Measurements from ENCODE around the gene SYK. TPM values are rescaled to one million over a fixed set of nuclear protein-coding genes. Genes with fewer than 3 reads are reported as not detected.

The SYK gene
- total and polyA plus RNA-seq, 2 donors (not counting 1 experiment from before 2014, with no cell fraction given), result 60.3 to 242 TPM

DNA sequence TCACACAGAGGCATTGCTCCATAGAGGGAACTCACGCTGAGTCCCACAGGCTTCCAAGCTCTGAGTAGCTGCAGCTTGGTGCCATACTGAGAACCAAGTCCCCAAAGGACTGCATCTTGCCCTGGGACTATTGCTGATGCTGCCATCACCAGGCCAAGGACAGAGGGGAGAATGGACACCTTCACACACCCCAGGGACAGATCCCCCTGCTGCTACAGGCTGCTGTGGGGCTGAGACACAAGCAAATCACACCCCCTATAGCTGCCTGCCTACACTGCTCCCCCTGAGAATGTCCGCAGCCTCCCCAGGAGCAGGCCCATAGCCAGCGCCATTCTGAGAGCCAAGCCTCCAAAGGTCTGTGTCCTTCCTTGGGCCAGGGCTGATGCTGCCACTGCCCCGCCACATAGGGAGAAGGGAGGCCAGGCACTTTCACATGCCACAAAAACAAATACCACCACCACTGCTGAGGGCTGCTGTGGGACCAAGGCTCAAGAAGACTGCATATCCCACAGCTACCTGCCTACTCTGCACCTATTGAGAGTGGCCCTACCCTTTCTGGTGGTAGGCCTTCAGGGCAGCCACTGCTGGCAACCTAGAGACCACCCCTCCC is 81.5 kb downstream of the SYK start:
- POLR2A ChIA-PET, result no interaction called here
- WGBS (ENCODE audit: insufficient coverage), result 98% methylated on average over 4 of the region's 4 CpGs
- H3K36me3 ChIP-seq (replicated peaks in 1 of 2; ENCODE audit: control extremely low read depth in 1 of 2, control insufficient read depth in 1 of 2, extremely low read depth in 1 of 2, insufficient read depth in 2 of 2, low read length in 1 of 2), result peaks cover 10 to 75% of the 10 kb centered on the region in 2 experiments

DNA sequence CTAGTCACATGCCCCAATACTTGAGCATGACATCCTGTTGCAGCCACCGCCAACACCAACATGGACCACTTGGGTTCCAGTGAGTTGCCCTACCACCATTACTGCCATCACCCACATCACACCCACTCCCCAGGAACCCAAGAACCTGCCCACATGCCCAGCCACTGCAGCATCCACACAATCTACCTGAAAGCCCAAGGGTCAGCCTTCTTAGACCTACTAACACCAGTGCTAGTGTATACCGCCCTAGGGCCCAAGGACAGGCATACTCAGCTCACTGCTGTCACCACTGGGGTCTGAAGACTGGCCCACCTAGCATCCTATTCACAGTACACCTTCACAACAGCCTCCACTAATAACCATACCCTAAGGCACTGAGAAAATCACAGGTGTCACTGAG is 82.0 kb downstream of the SYK start:
- ChIA-PET POLR2A (no interaction called here), CTCF (no interaction called here)
- H3K9ac ChIP-seq (ENCODE audit: low read length), result no peak overlapping the region
- peak overlapping the region in 1 of 2 donors; percentile 47 for H3K27ac ChIP-seq (ENCODE audit: low read length in 2 of 2)
- intact Hi-C loops (cut with micrococcal nuclease), result no loop called here
- peaks cover 37% of the 10 kb centered on the region for H3K4me1 Mint-ChIP-seq
- H3K27me3 ChIP-seq (replicated peaks in 1 of 4; ENCODE audit: control extremely low read depth in 1 of 4, control insufficient read depth in 3 of 4, insufficient read depth in 4 of 4, low read length in 3 of 4), result no peaks in the 10 kb centered on the region
- TF ChIP-seq EZH2 (IDR thresholded peaks at IDR 0.05; ENCODE audit: borderline replicate concordance, insufficient read depth, low read depth, low read length, poor library complexity, severe bottlenecking), result no peak
- TF ChIP-seq, protein P1, sequence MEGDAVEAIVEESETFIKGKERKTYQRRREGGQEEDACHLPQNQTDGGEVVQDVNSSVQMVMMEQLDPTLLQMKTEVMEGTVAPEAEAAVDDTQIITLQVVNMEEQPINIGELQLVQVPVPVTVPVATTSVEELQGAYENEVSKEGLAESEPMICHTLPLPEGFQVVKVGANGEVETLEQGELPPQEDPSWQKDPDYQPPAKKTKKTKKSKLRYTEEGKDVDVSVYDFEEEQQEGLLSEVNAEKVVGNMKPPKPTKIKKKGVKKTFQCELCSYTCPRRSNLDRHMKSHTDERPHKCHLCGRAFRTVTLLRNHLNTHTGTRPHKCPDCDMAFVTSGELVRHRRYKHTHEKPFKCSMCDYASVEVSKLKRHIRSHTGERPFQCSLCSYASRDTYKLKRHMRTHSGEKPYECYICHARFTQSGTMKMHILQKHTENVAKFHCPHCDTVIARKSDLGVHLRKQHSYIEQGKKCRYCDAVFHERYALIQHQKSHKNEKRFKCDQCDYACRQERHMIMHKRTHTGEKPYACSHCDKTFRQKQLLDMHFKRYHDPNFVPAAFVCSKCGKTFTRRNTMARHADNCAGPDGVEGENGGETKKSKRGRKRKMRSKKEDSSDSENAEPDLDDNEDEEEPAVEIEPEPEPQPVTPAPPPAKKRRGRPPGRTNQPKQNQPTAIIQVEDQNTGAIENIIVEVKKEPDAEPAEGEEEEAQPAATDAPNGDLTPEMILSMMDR (IDR thresholded peaks at IDR 0.05), result no peak
- H3K4me3 Mint-ChIP-seq, result no peak overlapping the region
- no peak overlapping the region for H2AFZ ChIP-seq (ENCODE audit: insufficient read depth, low read depth, low read length, poor library complexity, severe bottlenecking)
- H3K36me3 ChIP-seq (replicated peaks in 1 of 2; ENCODE audit: control extremely low read depth in 1 of 2, control insufficient read depth in 1 of 2, extremely low read depth in 1 of 2, insufficient read depth in 2 of 2, low read length in 1 of 2), result peaks cover 5 to 75% of the 10 kb centered on the region in 2 experiments
- ATAC-seq (ENCODE audit: low read depth) (no peak), DNase-seq (no peak)
- H3K9me3 ChIP-seq (ENCODE audit: control extremely low read depth in 1 of 3, control insufficient read depth in 2 of 3, insufficient read depth in 1 of 3, low read length in 2 of 3), result no peaks in the 10 kb centered on the region
- H3K79me2 ChIP-seq (ENCODE audit: control insufficient read depth, insufficient read depth, low read length), result peaks cover 4% of the 10 kb centered on the region
- no peaks in the 10 kb centered on the region for H3K9me3 Mint-ChIP-seq (ENCODE audit: insufficient read depth)
- H3K4me1 ChIP-seq (ENCODE audit: control insufficient read depth in 2 of 2, insufficient read depth in 2 of 2, low read length in 2 of 2), result peaks cover 25 to 27% of the 10 kb centered on the region in 2 donors
- no peak overlapping the region for H3K4me2 ChIP-seq (replicated peaks; ENCODE audit: low read depth, low read length, poor library complexity, severe bottlenecking)
- H4K20me1 ChIP-seq (ENCODE audit: control insufficient read depth, insufficient read depth, low read length, poor library complexity, severe bottlenecking), result peaks cover 10% of the 10 kb centered on the region
- H3K27me3 Mint-ChIP-seq, result no peaks in the 10 kb centered on the region
- peak overlapping the region; percentile 81 for H3K27ac Mint-ChIP-seq
- WGBS (ENCODE audit: insufficient coverage), result 95% methylated on average over 2 of the region's 2 CpGs
- no peak overlapping the region for H3K4me3 ChIP-seq (ENCODE audit: control extremely low read depth in 1 of 5, extremely low read depth in 1 of 5, insufficient read depth in 1 of 5, low read depth in 2 of 5, low read length in 4 of 5)

More for the DNA sequence above, 81.5 kb downstream of the SYK start:
- no peak overlapping the region for H3K9ac ChIP-seq (ENCODE audit: low read length)
- Mint-ChIP-seq H3K27ac (peak overlapping the region; percentile 81), H3K9me3 (ENCODE audit: insufficient read depth) (no peaks in the 10 kb centered on the region), H3K4me1 (peaks cover 42% of the 10 kb centered on the region), H3K4me3 (no peak overlapping the region), H3K27me3 (no peaks in the 10 kb centered on the region)
- H3K27me3 ChIP-seq (replicated peaks in 1 of 4; ENCODE audit: control extremely low read depth in 1 of 4, control insufficient read depth in 3 of 4, insufficient read depth in 4 of 4, low read length in 3 of 4), result no peaks in the 10 kb centered on the region
- ATAC-seq (ENCODE audit: low read depth) (no peak), DNase-seq (no peak)
- CTCF ChIA-PET, result interaction anchor here (1.5 kb wide), 1 partner anchor 741 kb away, joined by 3 read pairs; no protein-coding TSS in a partner anchor
- H3K4me2 ChIP-seq (replicated peaks; ENCODE audit: low read depth, low read length, poor library complexity, severe bottlenecking), result no peak overlapping the region
- TF ChIP-seq, protein P1 (IDR thresholded peaks at IDR 0.05), result no peak
- TF ChIP-seq EZH2 (IDR thresholded peaks at IDR 0.05; ENCODE audit: borderline replicate concordance, insufficient read depth, low read depth, low read length, poor library complexity, severe bottlenecking), result no peak
- peak overlapping the region in 1 of 2 donors; percentile 83 for H3K27ac ChIP-seq (ENCODE audit: low read length in 2 of 2)
- peaks cover 8% of the 10 kb centered on the region for H4K20me1 ChIP-seq (ENCODE audit: control insufficient read depth, insufficient read depth, low read length, poor library complexity, severe bottlenecking)
- peaks cover 25 to 27% of the 10 kb centered on the region in 2 donors for H3K4me1 ChIP-seq (ENCODE audit: control insufficient read depth in 2 of 2, insufficient read depth in 2 of 2, low read length in 2 of 2)
- no peaks in the 10 kb centered on the region for H3K9me3 ChIP-seq (ENCODE audit: control extremely low read depth in 1 of 3, control insufficient read depth in 2 of 3, insufficient read depth in 1 of 3, low read length in 2 of 3)
- intact Hi-C loops (cut with micrococcal nuclease), result no loop called here
- H2AFZ ChIP-seq (ENCODE audit: insufficient read depth, low read depth, low read length, poor library complexity, severe bottlenecking), result no peak overlapping the region
- H3K79me2 ChIP-seq (ENCODE audit: control insufficient read depth, insufficient read depth, low read length), result no peaks in the 10 kb centered on the region
- H3K4me3 ChIP-seq (ENCODE audit: control extremely low read depth in 1 of 5, extremely low read depth in 1 of 5, insufficient read depth in 1 of 5, low read depth in 2 of 5, low read length in 4 of 5), result no peak overlapping the region

Measured in B cell (primary cell).